Measurements from ENCODE around the gene ROPN1L. TPM values are rescaled to one million over a fixed set of nuclear protein-coding genes. Genes with fewer than 3 reads are reported as not detected.

ROPN1L gene
- total and polyA plus RNA-seq, 2 of the 13 experiments (the other 11 are each of a cell fraction or from before 2014, with no cell fraction given): not detected

DNA sequence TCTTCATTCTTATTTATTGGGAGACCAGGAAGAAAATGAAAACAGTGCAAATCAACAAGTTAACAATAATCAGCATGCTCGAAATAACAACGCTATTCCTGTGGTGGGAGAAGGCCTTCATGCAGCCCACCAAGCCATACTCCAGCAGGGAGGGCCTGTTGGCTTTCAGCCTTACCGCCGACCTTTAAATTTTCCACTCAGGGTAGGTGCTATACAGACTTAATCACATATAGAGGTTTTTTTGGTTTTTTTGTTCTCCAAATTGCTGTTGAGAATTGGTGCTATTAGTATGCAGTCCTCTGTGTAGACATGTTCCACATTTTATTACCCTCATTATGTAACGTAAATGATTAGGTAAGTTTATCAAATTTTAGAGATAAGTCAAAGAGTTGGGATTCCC is 30.3 kb upstream of the ROPN1L start (continued):
- TF ChIP-seq, protein P1, sequence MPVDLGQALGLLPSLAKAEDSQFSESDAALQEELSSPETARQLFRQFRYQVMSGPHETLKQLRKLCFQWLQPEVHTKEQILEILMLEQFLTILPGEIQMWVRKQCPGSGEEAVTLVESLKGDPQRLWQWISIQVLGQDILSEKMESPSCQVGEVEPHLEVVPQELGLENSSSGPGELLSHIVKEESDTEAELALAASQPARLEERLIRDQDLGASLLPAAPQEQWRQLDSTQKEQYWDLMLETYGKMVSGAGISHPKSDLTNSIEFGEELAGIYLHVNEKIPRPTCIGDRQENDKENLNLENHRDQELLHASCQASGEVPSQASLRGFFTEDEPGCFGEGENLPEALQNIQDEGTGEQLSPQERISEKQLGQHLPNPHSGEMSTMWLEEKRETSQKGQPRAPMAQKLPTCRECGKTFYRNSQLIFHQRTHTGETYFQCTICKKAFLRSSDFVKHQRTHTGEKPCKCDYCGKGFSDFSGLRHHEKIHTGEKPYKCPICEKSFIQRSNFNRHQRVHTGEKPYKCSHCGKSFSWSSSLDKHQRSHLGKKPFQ (CRISPR knock-in tag; IDR thresholded peaks at IDR 0.05; ENCODE audit: insufficient replicate concordance): no peak
- TF ChIP-seq ZSCAN20 (CRISPR knock-in tag; IDR thresholded peaks at IDR 0.05; ENCODE audit: borderline replicate concordance): no peak
- TF ChIP-seq ZNF567 (CRISPR knock-in tag; IDR thresholded peaks at IDR 0.05; ENCODE audit: borderline replicate concordance): no peak
- TF ChIP-seq, protein P2, sequence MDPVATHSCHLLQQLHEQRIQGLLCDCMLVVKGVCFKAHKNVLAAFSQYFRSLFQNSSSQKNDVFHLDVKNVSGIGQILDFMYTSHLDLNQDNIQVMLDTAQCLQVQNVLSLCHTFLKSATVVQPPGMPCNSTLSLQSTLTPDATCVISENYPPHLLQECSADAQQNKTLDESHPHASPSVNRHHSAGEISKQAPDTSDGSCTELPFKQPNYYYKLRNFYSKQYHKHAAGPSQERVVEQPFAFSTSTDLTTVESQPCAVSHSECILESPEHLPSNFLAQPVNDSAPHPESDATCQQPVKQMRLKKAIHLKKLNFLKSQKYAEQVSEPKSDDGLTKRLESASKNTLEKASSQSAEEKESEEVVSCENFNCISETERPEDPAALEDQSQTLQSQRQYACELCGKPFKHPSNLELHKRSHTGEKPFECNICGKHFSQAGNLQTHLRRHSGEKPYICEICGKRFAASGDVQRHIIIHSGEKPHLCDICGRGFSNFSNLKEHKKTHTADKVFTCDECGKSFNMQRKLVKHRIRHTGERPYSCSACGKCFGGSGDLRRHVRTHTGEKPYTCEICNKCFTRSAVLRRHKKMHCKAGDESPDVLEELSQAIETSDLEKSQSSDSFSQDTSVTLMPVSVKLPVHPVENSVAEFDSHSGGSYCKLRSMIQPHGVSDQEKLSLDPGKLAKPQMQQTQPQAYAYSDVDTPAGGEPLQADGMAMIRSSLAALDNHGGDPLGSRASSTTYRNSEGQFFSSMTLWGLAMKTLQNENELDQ (CRISPR knock-in tag; IDR thresholded peaks at IDR 0.05; ENCODE audit: borderline replicate concordance): no peak
- no peak for TF ChIP-seq U2AF2 (IDR thresholded peaks at IDR 0.05; ENCODE audit: low read depth, low read length)
- no peak for TF ChIP-seq ZNF121 (CRISPR knock-in tag; IDR thresholded peaks at IDR 0.05)
- TF ChIP-seq FLYWCH1 (CRISPR knock-in tag; IDR thresholded peaks at IDR 0.05): no peak

DNA sequence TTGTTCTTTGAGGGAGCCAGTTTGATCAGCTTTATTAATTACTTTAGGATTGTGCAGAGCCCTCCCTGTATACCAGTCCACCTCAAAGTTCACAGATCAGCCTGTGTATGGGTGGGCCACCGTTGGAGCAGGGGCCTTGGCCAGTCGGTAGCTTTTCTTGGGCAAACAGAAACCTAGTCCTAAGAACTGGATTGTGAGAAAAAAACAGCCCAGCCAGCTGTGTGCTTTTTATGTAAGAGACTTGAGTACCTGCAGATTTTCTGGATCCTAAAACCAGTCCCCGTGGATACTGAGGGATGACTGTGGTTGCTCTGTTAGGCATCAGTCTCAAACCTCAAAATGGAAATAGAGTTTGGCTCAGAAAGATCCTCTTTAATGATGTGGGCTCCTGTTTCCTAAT is 24.8 kb upstream of the ROPN1L start:
- ChIA-PET POLR2A (no interaction called here), CTCF (ENCODE audit: low intra/inter-chr PET ratio, low total read pairs) (no interaction called here)
- H4K20me1 ChIP-seq (ENCODE audit: insufficient read depth, low read length): 0 out of 2 replicates have a peak, but pooled peaks cover 2% of the 10 kb centered on the region
- H3K9ac ChIP-seq (ENCODE audit: insufficient read depth, low read depth, low read length): no peak overlapping the region
- H3K27ac ChIP-seq (ENCODE audit: extremely low read length, insufficient read depth, low read length): no peak overlapping the region
- H3K4me1 ChIP-seq (ENCODE audit: insufficient read depth, low read length): no peaks in the 10 kb centered on the region
- ATAC-seq: no peak
- in situ Hi-C loops (cut with HindIII; ENCODE audit: extremely low pct_ligation_motif_present, low pct_unique_long_range_greater_than_20kb) (no loop called here), intact Hi-C loops (cut with micrococcal nuclease; ENCODE audit: unreplicated experiment) (no loop called here)
- TF ChIP-seq, protein P3, sequence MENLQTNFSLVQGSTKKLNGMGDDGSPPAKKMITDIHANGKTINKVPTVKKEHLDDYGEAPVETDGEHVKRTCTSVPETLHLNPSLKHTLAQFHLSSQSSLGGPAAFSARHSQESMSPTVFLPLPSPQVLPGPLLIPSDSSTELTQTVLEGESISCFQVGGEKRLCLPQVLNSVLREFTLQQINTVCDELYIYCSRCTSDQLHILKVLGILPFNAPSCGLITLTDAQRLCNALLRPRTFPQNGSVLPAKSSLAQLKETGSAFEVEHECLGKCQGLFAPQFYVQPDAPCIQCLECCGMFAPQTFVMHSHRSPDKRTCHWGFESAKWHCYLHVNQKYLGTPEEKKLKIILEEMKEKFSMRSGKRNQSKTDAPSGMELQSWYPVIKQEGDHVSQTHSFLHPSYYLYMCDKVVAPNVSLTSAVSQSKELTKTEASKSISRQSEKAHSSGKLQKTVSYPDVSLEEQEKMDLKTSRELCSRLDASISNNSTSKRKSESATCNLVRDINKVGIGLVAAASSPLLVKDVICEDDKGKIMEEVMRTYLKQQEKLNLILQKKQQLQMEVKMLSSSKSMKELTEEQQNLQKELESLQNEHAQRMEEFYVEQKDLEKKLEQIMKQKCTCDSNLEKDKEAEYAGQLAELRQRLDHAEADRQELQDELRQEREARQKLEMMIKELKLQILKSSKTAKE (CRISPR knock-in tag; IDR thresholded peaks at IDR 0.05; ENCODE audit: borderline replicate concordance): no peak
- TF ChIP-seq EEA1 (CRISPR knock-in tag; IDR thresholded peaks at IDR 0.05; ENCODE audit: borderline replicate concordance): no peak
- BruUV-seq (replicated peaks): no TSS peak
- H3K4me3 ChIP-seq (replicated peaks in 1 of 3; ENCODE audit: insufficient read depth in 1 of 3, low read depth in 2 of 3, low read length in 3 of 3): no peak overlapping the region
- H3K36me3 ChIP-seq (replicated peaks in 1 of 2; ENCODE audit: control insufficient read depth in 1 of 2, insufficient read depth in 2 of 2, low read length in 2 of 2): peaks cover 21 to 84% of the 10 kb centered on the region in 2 experiments
- H3K9me3 ChIP-seq (ENCODE audit: low read length): no peaks in the 10 kb centered on the region
- no peak overlapping the region for H2AFZ ChIP-seq (ENCODE audit: low read length)
- H3K4me2 ChIP-seq (ENCODE audit: low read depth, low read length): no peak overlapping the region
- DNase-seq (ENCODE audit: low spot score): no peak
- no peaks in the 10 kb centered on the region for H3K27me3 ChIP-seq (ENCODE audit: control insufficient read depth in 1 of 2, insufficient read depth in 2 of 2, low read length in 2 of 2)
- WGBS (ENCODE audit: low lambda C conversion rate): 93% methylated on average over 3 of the region's 3 CpGs
- no peaks in the 10 kb centered on the region for H3K79me2 ChIP-seq (ENCODE audit: insufficient read depth, low read length)
- no peak for FAIRE-seq
